GM23248 (cell line): ENCODE data around the gene CDH20. TPM values are rescaled to one million over a fixed set of nuclear protein-coding genes. Genes with fewer than 3 reads are reported as not detected.

Experiments used
- DNase-seq: peaks from one replicate; pipeline ENCODE4 v3.0.0-alpha.2; 2015
- H2AFZ ChIP-seq: fragments of 200-600 bp; sonication (generic); 2 replicates; pipeline ENCODE4 v1.6.1; 2016; ENCODE audit warnings: antibody characterized with exemption
- H3F3A ChIP-seq: fragments of 200-600 bp; sonication (generic); 2 replicates; pipeline ENCODE4 v1.6.1; 2016; ENCODE audit warnings: mild to moderate bottlenecking, antibody characterized with exemption, mixed run types; ENCODE audit not compliant: insufficient read depth
- H3K27ac ChIP-seq: fragments of 200-600 bp; sonication (generic); 2 replicates; pipeline ENCODE4 v1.5.1; 2016; ENCODE audit warnings: mild to moderate bottlenecking
- H3K27me3 ChIP-seq: fragments of 200-600 bp; sonication (generic); replicated peaks from 2 replicates; pipeline ENCODE4 v1.6.1; 2016; ENCODE audit warnings: mild to moderate bottlenecking; ENCODE audit not compliant: insufficient read depth
- H3K36me3 ChIP-seq: fragments of 200-600 bp; sonication (generic); 2 replicates; pipeline ENCODE4 v1.6.1; 2016; ENCODE audit warnings: low read depth, mild to moderate bottlenecking
- H3K4me1 ChIP-seq: fragments of 200-600 bp; sonication (generic); 2 replicates; pipeline ENCODE4 v1.6.1; 2016; ENCODE audit warnings: mild to moderate bottlenecking; ENCODE audit not compliant: insufficient read depth
- H3K4me2 ChIP-seq: fragments of 200-600 bp; sonication (generic); one replicate; pipeline ENCODE4 v1.6.1; 2016; ENCODE audit warnings: mild to moderate bottlenecking; ENCODE audit not compliant: unreplicated experiment
- H3K4me3 ChIP-seq: fragments of 200-600 bp; sonication (generic); 2 replicates; pipeline ENCODE4 v1.5.1; 2016; ENCODE audit warnings: mild to moderate bottlenecking
- H3K79me2 ChIP-seq: fragments of 200-600 bp; sonication (generic); 2 replicates; pipeline ENCODE4 v1.6.1; 2016; ENCODE audit warnings: mild to moderate bottlenecking; ENCODE audit not compliant: insufficient read depth
- H3K9ac ChIP-seq: fragments of 200-600 bp; sonication (generic); 2 replicates; pipeline ENCODE4 v1.6.1; 2016; ENCODE audit warnings: mild to moderate bottlenecking
- H3K9me2 ChIP-seq: fragments of 200-600 bp; sonication (generic); 2 replicates; pipeline ENCODE4 v1.6.1; 2016; ENCODE audit warnings: mixed run types, mild to moderate bottlenecking, moderate library complexity; ENCODE audit not compliant: insufficient read depth
- H3K9me3 ChIP-seq: fragments of 200-600 bp; sonication (generic); one replicate; pipeline ENCODE4 v1.6.1; 2017; ENCODE audit warnings: low read depth
- H4K20me1 ChIP-seq: fragments of 200-600 bp; sonication (generic); 2 replicates; pipeline ENCODE4 v1.6.0; 2016; ENCODE audit not compliant: insufficient read depth
- EZH2 ChIP-seq: fragments of 200-600 bp; sonication (generic); IDR thresholded peaks from 2 replicates; pipeline ENCODE4 v1.6.1; 2018; ENCODE audit warnings: antibody characterized with exemption, mild to moderate bottlenecking; ENCODE audit not compliant: insufficient read depth, poor library complexity, severe bottlenecking
- EZH2phosphoT487 ChIP-seq: fragments of 200-600 bp; sonication (generic); IDR thresholded peaks from 2 replicates; pipeline ENCODE4 v1.6.1; 2018; ENCODE audit warnings: antibody characterized with exemption, moderate library complexity, mild to moderate bottlenecking, low read depth; ENCODE audit not compliant: insufficient read depth
- WGBS, 2 experiments: methylation state at CpG; one replicate each; pipeline ENCODE4 v1.1.6; 2015 to 2017; ENCODE audit warnings: low lambda C conversion rate in 2 of 2, low coverage in 1 of 2; ENCODE audit errors: missing lambda C conversion rate in 2 of 2; 5-methylcytosine and 5-hydroxymethylcytosine counted together
- in situ Hi-C: fragments of 300-500 bp; cut with MboI; formaldehyde crosslinking; loops from 2 replicates; pipeline ENCODE4 v1.15.0; 2020
- polyA plus RNA-seq: library from polyadenylated mRNA; unstranded; fragments of >200 nt; fragmentation: Nextera tagmentation; extraction: Ambion mirVana; gene quantifications from 2 replicates; pipeline ENCODE4 v1.2.1, GENCODE V29; 2016
- total RNA-seq: library from RNA; depleted of rRNA; stranded (reverse); fragments of >200 nt; shearing (Covaris generic); gene quantifications from 2 replicates; pipeline ENCODE4 v1.2.3, GENCODE V29; 2014

Gene CDH20
- total and polyA plus RNA-seq, 2 experiments from 2014 or later = not detected

GRCh38 chr18:61329398-61329797 lies 3.8 kb upstream of the CDH20 start:
- H3K27ac ChIP-seq = no peak overlapping the region
- H3K27me3 ChIP-seq = peaks cover 6% of the 10 kb centered on the region; the same call in 1 of the 2 replicates
- H3K4me1 ChIP-seq = no peaks in the 10 kb centered on the region
- DNase-seq = no peak
- H3K9me2 ChIP-seq = no peaks in the 10 kb centered on the region
- no peaks in the 10 kb centered on the region for H3K36me3 ChIP-seq
- no peaks in the 10 kb centered on the region for H3K79me2 ChIP-seq
- TF ChIP-seq EZH2 (no peak), EZH2phosphoT487 (no peak)
- H3K4me3 ChIP-seq = no peak overlapping the region
- no peak overlapping the region for H3K9ac ChIP-seq
- no peaks in the 10 kb centered on the region for H3K9me3 ChIP-seq
- in situ Hi-C loops = loop anchor here (25.0 kb wide), 1 partner anchor 808 kb away; no protein-coding TSS in a partner anchor
- no peak overlapping the region for H2AFZ ChIP-seq
- H3K4me2 ChIP-seq = no peak overlapping the region
- whole genome bisulfite sequencing, 2 experiments = 34 to 37% methylated on average over 3 of the region's 3 CpGs
- no peaks in the 10 kb centered on the region for H4K20me1 ChIP-seq
- no peaks in the 10 kb centered on the region for H3F3A ChIP-seq

- 93 to 96% methylated on average over 3 of the region's 3 CpGs for WGBS, 2 experiments
- in situ Hi-C loops = loop anchor here (25.0 kb wide), 1 partner anchor 806 kb away; no protein-coding TSS in a partner anchor
- no peaks in the 10 kb centered on the region for H3K9me3 ChIP-seq
- no peak for DNase-seq
- no peaks in the 10 kb centered on the region for H3K9me2 ChIP-seq
- H3F3A ChIP-seq = 0 out of 2 replicates have a peak, but pooled peaks cover 13% of the 10 kb centered on the region
- TF ChIP-seq EZH2 = no peak
- TF ChIP-seq EZH2phosphoT487 = no peak
- no peak overlapping the region for H3K27ac ChIP-seq
- H3K4me1 ChIP-seq = peaks cover 11% of the 10 kb centered on the region
- no peaks in the 10 kb centered on the region for H3K79me2 ChIP-seq
- H3K36me3 ChIP-seq = no peaks in the 10 kb centered on the region
- H3K4me2 ChIP-seq = no peak overlapping the region
- H3K4me3 ChIP-seq = no peak overlapping the region
- H2AFZ ChIP-seq = no peak overlapping the region
- H3K9ac ChIP-seq = no peak overlapping the region
- peaks cover 6% of the 10 kb centered on the region; the same call in 1 of the 2 replicates for H3K27me3 ChIP-seq
- H4K20me1 ChIP-seq = no peaks in the 10 kb centered on the region
Observed at GRCh38 chr18:61331051-61331450, 2.2 kb upstream of the CDH20 start.

- Histone ChIP-seq H3K27me3 (peaks cover 6% of the 10 kb centered on the region; the same call in 1 of the 2 replicates), H3K36me3 (no peaks in the 10 kb centered on the region), H2AFZ (peak overlapping the region; percentile 80), H3K4me2 (peak overlapping the region; percentile 89), H3F3A (0 out of 2 replicates have a peak, but pooled peaks cover 15% of the 10 kb centered on the region), H3K9me2 (no peaks in the 10 kb centered on the region), H3K79me2 (no peaks in the 10 kb centered on the region), H3K4me3 (peak overlapping the region; percentile 69), H3K27ac (no peak overlapping the region), H4K20me1 (no peaks in the 10 kb centered on the region), H3K9ac (no peak overlapping the region), H3K4me1 (peaks cover 11% of the 10 kb centered on the region), H3K9me3 (no peaks in the 10 kb centered on the region)
- 2 to 3% methylated on average over 51 to 56 of the region's 73 CpGs for WGBS, 2 experiments
- in situ Hi-C loops = loop anchor here (25.0 kb wide), 1 partner anchor 803 kb away; no protein-coding TSS in a partner anchor
- DNase-seq = peak; percentile 44
- TF ChIP-seq EZH2 (no peak), EZH2phosphoT487 (no peak)
Observed at GRCh38 chr18:61333746-61334490, 688 bp downstream of the CDH20 start.

- peak overlapping the region; percentile 69 for H3K4me3 ChIP-seq
- 0 out of 2 replicates have a peak, but pooled peaks cover 15% of the 10 kb centered on the region for H3F3A ChIP-seq
- in situ Hi-C loops = loop anchor here (25.0 kb wide), 1 partner anchor 803 kb away; no protein-coding TSS in a partner anchor
Observed at GRCh38 chr18:61334491-61334850, 1.2 kb downstream of the CDH20 start.

More at GRCh38 chr18:61334491-61334850, 1.2 kb downstream of the CDH20 start:
- no peak for TF ChIP-seq EZH2phosphoT487
- no peak for TF ChIP-seq EZH2
- H3K9ac ChIP-seq = no peak overlapping the region
- H3K27me3 ChIP-seq = peaks cover 6% of the 10 kb centered on the region; the same call in 1 of the 2 replicates
- no peaks in the 10 kb centered on the region for H3K9me3 ChIP-seq
- H2AFZ ChIP-seq = peak overlapping the region; percentile 80
- H3K36me3 ChIP-seq = no peaks in the 10 kb centered on the region
- no peaks in the 10 kb centered on the region for H3K9me2 ChIP-seq
- H3K4me1 ChIP-seq = peaks cover 11% of the 10 kb centered on the region
- no peaks in the 10 kb centered on the region for H4K20me1 ChIP-seq
- DNase-seq = peak; percentile 32
- 1 to 4% methylated on average over 13 of the region's 13 CpGs for WGBS, 2 experiments
- H3K27ac ChIP-seq = no peak overlapping the region
- peak overlapping the region; percentile 89 for H3K4me2 ChIP-seq
- no peaks in the 10 kb centered on the region for H3K79me2 ChIP-seq
